ENCODE results near the gene CLRN3.

DNA sequence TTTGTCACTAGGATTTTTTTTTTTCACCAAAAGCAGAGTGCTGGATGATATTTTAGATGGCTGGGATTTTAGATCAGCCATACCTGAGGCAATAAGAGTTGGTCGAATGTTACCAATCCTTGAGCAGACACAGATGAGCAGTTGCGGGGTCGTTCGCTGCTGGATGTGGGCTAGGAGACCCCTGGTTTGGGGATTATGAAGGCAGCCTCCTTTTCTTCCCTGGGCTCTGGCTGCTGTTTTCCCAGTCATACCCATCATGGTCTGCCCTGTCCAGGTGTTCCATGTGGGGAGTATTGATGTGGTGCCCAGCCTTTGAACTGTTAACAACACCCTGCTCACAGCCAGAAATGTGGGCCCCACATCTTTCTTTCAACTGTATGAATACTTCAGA is 19.1 kb upstream of the CLRN3 start:
- no peak for TF ChIP-seq ASH2L (IDR thresholded peaks at IDR 0.05; ENCODE audit: low read length)
- TF ChIP-seq, protein P1, sequence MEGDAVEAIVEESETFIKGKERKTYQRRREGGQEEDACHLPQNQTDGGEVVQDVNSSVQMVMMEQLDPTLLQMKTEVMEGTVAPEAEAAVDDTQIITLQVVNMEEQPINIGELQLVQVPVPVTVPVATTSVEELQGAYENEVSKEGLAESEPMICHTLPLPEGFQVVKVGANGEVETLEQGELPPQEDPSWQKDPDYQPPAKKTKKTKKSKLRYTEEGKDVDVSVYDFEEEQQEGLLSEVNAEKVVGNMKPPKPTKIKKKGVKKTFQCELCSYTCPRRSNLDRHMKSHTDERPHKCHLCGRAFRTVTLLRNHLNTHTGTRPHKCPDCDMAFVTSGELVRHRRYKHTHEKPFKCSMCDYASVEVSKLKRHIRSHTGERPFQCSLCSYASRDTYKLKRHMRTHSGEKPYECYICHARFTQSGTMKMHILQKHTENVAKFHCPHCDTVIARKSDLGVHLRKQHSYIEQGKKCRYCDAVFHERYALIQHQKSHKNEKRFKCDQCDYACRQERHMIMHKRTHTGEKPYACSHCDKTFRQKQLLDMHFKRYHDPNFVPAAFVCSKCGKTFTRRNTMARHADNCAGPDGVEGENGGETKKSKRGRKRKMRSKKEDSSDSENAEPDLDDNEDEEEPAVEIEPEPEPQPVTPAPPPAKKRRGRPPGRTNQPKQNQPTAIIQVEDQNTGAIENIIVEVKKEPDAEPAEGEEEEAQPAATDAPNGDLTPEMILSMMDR (IDR thresholded peaks at IDR 0.05; ENCODE audit: control extremely low read depth in 1 of 3, insufficient read depth in 1 of 3, low read depth in 1 of 3, low read length in 3 of 3), result no peak
- TF ChIP-seq CHD2 (IDR thresholded peaks at IDR 0.05; ENCODE audit: low read length), result no peak
- TF ChIP-seq USF2 (IDR thresholded peaks at IDR 0.05; ENCODE audit: low read length), result no peak
- TF ChIP-seq EP300 (IDR thresholded peaks at IDR 0.05; ENCODE audit: borderline replicate concordance in 1 of 2, low read depth in 2 of 2, low read length in 2 of 2), result no peak
- no peak for TF ChIP-seq CEBPB (IDR thresholded peaks at IDR 0.05; ENCODE audit: low read depth, low read length)
- no peak for TF ChIP-seq EZH2 (IDR thresholded peaks at IDR 0.05; ENCODE audit: low read depth, low read length, severe bottlenecking)

All from H1 (cell line).